MM.1S (cell line): ENCODE data around the gene PLA2G4F.

Source experiments
- CTCF ChIP-seq: fragments of 300-600 bp; sonication (generic); IDR thresholded peaks from 2 replicates; pipeline ENCODE4 v1.5.1; 2016; ENCODE audit warnings: antibody characterized with exemption, low read length, mixed read lengths
- EZH2 ChIP-seq: fragments of 300-600 bp; sonication (generic); optimal IDR thresholded peaks from 2 replicates; pipeline ENCODE3; 2017; ENCODE audit warnings: low read depth, mild to moderate bottlenecking, antibody characterized with exemption, low read length, mixed read lengths
- EZH2phosphoT487 ChIP-seq: fragments of 300-600 bp; sonication (generic); IDR thresholded peaks from 2 replicates; pipeline ENCODE4 v1.6.1; 2018; ENCODE audit warnings: antibody characterized with exemption, low read length

- no peak for TF ChIP-seq EZH2
- no peak for TF ChIP-seq CTCF
- TF ChIP-seq EZH2phosphoT487, result no peak
Measured at GRCh38 chr15:42141246-42141645, 15.2 kb downstream of the PLA2G4F start.
